Activated B cell treated with CpG ODN at 0.5 μM for 24 hours (primary cell): Measurements from ENCODE around the gene USP37. TPM values are rescaled to one million over a fixed set of nuclear protein-coding genes. Genes with fewer than 3 reads are reported as not detected.

ENCODE experiments used
- ATAC-seq: fragments of 200-7000 bp; cut with Tn5 transposase; one replicate; pipeline ENCODE4 v1.10.0; 2021; ENCODE audit warnings: low read depth, mild to moderate bottlenecking, moderate library complexity
- CTCF ChIA-PET: fragments of 350-600 bp; sonication (Branson Sonifier 250); formaldehyde crosslinking; loops from one replicate; lab custom pipeline; 2021; ENCODE audit warnings: antibody characterized with exemption; lab: Charles Lee
- POLR2A ChIA-PET: fragments of 350-600 bp; sonication (Branson Sonifier 250); formaldehyde crosslinking; loops from one replicate; lab custom pipeline; 2021; ENCODE audit warnings: antibody characterized with exemption; lab: Charles Lee
- DNase-seq: peaks from one replicate; pipeline ENCODE4 v3.0.0; 2022
- H3K27ac Mint-ChIP-seq: one replicate; pipeline ENCODE4 v1.8.0; 2020; ENCODE audit warnings: mixed read lengths
- H3K27me3 Mint-ChIP-seq: one replicate; pipeline ENCODE4 v1.8.0; 2021; ENCODE audit warnings: mixed read lengths
- H3K36me3 Mint-ChIP-seq: one replicate; pipeline ENCODE4 v1.8.0; 2021; ENCODE audit warnings: low read depth, mixed read lengths
- H3K4me1 Mint-ChIP-seq: one replicate; pipeline ENCODE4 v1.8.0; 2021; ENCODE audit warnings: mixed read lengths
- H3K4me3 Mint-ChIP-seq: one replicate; pipeline ENCODE4 v1.8.0; 2020; ENCODE audit warnings: mild to moderate bottlenecking, mixed read lengths
- H3K9me3 Mint-ChIP-seq: one replicate; pipeline ENCODE4 v1.8.0; 2020; ENCODE audit warnings: mixed read lengths
- intact Hi-C: fragments of 100-400 bp; cut with micrococcal nuclease; formaldehyde crosslinking; loops from one replicate; pipeline ENCODE4 v1.15.1; 2024
- total RNA-seq: library from RNA; stranded (reverse); gene quantifications from 2 replicates; pipeline ENCODE4 v1.2.3, GENCODE V29; 2022
- TF ChIP-seq, protein P1 (sequence below): fragments of 200-600 bp; IDR thresholded peaks from one replicate; pipeline ENCODE4 v1.8.0; 2022; ENCODE audit warnings: antibody characterized with exemption, mild to moderate bottlenecking

The USP37 gene
- total RNA-seq, 1 donor from 2014 or later, result 23.1 TPM

DNA sequence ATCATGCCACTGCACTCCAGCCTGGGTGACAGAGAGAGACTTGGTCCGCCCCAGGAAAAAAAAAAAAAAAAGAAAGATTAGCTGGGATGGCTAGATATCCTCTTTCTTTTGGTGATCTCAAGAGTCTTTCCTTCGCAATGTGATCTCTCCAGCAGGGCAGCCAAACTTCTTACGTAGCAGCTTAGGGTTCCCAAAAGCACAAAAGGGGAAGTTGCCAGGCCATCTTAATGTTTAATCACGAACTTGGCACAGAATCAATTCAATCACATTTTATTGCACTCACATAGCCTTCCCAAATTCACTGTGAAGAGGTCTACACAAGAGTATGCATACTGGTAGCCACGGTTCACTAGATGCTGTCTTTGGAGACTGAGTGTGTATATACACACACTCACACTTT, 96.2 kb downstream of the USP37 start:
- Mint-ChIP-seq H3K27ac (peak overlapping the region; percentile 89), H3K4me1 (peaks cover 36% of the 10 kb centered on the region), H3K27me3 (no peaks in the 10 kb centered on the region), H3K36me3 (peaks cover 37% of the 10 kb centered on the region), H3K4me3 (no peak overlapping the region), H3K9me3 (no peaks in the 10 kb centered on the region)
- CTCF ChIA-PET, result interaction anchor here (0.6 kb wide), 1 partner anchor 64 kb away, joined by 4 read pairs; no protein-coding TSS in a partner anchor
- ATAC-seq, result peak; percentile 10
- intact Hi-C loops, result loop anchor here (10.0 kb wide), 1 partner anchor 93 kb away; the partner anchor contains the start of genes CNOT9 and USP37
- POLR2A ChIA-PET, result interaction anchor here (1.6 kb wide), 1 partner anchor 14 kb away, joined by 3 read pairs; no protein-coding TSS in a partner anchor
- DNase-seq, result no peak
- TF ChIP-seq, protein P1, sequence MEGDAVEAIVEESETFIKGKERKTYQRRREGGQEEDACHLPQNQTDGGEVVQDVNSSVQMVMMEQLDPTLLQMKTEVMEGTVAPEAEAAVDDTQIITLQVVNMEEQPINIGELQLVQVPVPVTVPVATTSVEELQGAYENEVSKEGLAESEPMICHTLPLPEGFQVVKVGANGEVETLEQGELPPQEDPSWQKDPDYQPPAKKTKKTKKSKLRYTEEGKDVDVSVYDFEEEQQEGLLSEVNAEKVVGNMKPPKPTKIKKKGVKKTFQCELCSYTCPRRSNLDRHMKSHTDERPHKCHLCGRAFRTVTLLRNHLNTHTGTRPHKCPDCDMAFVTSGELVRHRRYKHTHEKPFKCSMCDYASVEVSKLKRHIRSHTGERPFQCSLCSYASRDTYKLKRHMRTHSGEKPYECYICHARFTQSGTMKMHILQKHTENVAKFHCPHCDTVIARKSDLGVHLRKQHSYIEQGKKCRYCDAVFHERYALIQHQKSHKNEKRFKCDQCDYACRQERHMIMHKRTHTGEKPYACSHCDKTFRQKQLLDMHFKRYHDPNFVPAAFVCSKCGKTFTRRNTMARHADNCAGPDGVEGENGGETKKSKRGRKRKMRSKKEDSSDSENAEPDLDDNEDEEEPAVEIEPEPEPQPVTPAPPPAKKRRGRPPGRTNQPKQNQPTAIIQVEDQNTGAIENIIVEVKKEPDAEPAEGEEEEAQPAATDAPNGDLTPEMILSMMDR, result no peak

- Mint-ChIP-seq H3K36me3 (peaks cover 33% of the 10 kb centered on the region), H3K27ac (peak overlapping the region; percentile 89), H3K4me1 (peaks cover 33% of the 10 kb centered on the region), H3K9me3 (no peaks in the 10 kb centered on the region), H3K4me3 (no peak overlapping the region), H3K27me3 (no peaks in the 10 kb centered on the region)
- TF ChIP-seq, protein P1, result no peak
- DNase-seq (no peak), ATAC-seq (peak; percentile 62)
- CTCF ChIA-PET, result interaction anchor here (0.5 kb wide), 1 partner anchor 14 kb away, joined by 3 read pairs; no protein-coding TSS in a partner anchor
- intact Hi-C loops, result loop anchor here (10.0 kb wide), 1 partner anchor 94 kb away; the partner anchor contains the start of genes CNOT9 and USP37
- POLR2A ChIA-PET, result interaction anchor here (1.1 to 1.6 kb wide), 3 partner anchors 9 to 201 kb away, joined by 3 read pairs; partner anchors contain the start of genes AAMP and PNKD
Measured at GRCh38 chr2:218471036-218471435, 97.1 kb downstream of the USP37 start.

- Mint-ChIP-seq H3K4me1 (peaks cover 33% of the 10 kb centered on the region), H3K27ac (peak overlapping the region; percentile 89), H3K27me3 (no peaks in the 10 kb centered on the region), H3K4me3 (peak overlapping the region; percentile 13), H3K9me3 (no peaks in the 10 kb centered on the region), H3K36me3 (peaks cover 37% of the 10 kb centered on the region)
- intact Hi-C loops, result loop anchor here (10.0 kb wide), 1 partner anchor 94 kb away; the partner anchor contains the start of genes CNOT9 and USP37
- ChIA-PET POLR2A (interaction anchor here (1.1 to 1.6 kb wide), 3 partner anchors 10 to 200 kb away, joined by 3 read pairs; partner anchors contain the start of genes AAMP and PNKD), CTCF (no interaction called here)
- no peak for DNase-seq
- TF ChIP-seq, protein P1, result no peak
- ATAC-seq, result peak; percentile 40
Measured at GRCh38 chr2:218470448-218470847, 97.7 kb downstream of the USP37 start.

DNA sequence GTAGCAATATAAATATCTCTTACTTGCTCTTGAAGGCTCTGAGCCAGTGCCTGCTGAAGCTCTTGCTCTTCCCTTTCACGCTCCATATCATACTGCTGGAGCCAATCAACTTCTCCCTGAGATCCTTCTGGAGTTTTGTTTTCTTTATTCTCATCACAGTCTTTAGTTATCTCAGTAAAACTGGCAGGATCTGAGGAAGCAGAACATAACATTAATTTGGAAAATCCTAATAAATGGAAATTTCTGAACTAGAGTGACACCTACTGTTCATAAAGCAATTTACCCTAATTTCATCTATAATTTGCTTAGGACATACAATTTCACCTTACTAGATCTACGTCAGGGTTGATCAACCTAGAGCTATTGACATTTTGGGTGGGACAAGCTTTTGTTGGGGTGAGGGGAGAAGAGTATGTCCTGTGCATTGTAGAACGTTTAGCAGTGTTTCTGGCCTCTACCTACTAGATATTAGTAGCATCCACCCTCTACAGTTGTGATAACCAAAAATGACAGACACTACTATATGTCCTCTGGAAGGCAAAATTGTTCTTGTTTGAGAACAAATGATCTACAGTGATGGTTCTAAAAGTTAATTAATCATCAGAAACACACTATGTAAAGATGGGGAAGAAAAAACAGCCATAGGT, 102.0 kb downstream of the USP37 start:
- intact Hi-C loops, result loop anchor here (1.0 kb wide), 3 partner anchors 60 to 194 kb away; no protein-coding TSS in a partner anchor
- Mint-ChIP-seq H3K9me3 (no peaks in the 10 kb centered on the region), H3K27ac (peak overlapping the region; percentile 8), H3K4me3 (no peak overlapping the region), H3K27me3 (no peaks in the 10 kb centered on the region), H3K4me1 (peaks cover 17% of the 10 kb centered on the region), H3K36me3 (peaks cover 37% of the 10 kb centered on the region)
- ATAC-seq, result no peak
- TF ChIP-seq, protein P1, result no peak
- ChIA-PET POLR2A (interaction anchor here (1.0 kb wide), 1 partner anchor 70 kb away, joined by 3 read pairs; no protein-coding TSS in a partner anchor), CTCF (interaction anchor here (0.9 to 1.7 kb wide), 6 partner anchors 14 to 69 kb away, joined by 3 to 8 read pairs (median 4); partner anchors contain the start of gene CTDSP1)
- no peak for DNase-seq

DNA sequence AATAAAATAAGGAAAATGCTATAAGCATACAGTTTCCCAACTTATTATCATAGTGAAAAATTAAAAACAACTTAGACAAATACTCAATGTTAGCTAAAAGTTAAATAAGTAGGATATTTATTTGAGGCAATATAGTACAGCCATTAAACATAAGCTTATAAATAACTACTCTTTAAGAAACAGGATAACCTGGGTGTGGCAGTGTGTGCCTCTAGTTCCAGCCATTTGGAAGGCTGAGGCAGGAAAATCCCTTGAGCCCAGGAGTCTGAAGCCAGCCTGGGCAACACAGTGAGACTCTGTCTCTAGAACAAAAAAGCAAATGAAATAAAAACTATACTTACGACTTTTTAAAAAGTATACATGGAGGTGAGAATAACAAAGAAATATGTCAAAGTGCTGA, 109.6 kb downstream of the USP37 start:
- CTCF ChIA-PET, result no interaction called here
- no peak overlapping the region for H3K27ac Mint-ChIP-seq
- H3K4me3 Mint-ChIP-seq, result no peak overlapping the region
- DNase-seq, result no peak
- TF ChIP-seq, protein P1, result no peak
- H3K4me1 Mint-ChIP-seq, result peaks cover 7% of the 10 kb centered on the region
- ATAC-seq, result no peak
- H3K36me3 Mint-ChIP-seq, result peaks cover 59% of the 10 kb centered on the region
- peaks cover 8% of the 10 kb centered on the region for H3K9me3 Mint-ChIP-seq
- intact Hi-C loops, result no loop called here
- POLR2A ChIA-PET, result interaction anchor here (0.8 to 1.2 kb wide), 2 partner anchors 13 to 43 kb away, joined by 3 read pairs; no protein-coding TSS in a partner anchor
- no peaks in the 10 kb centered on the region for H3K27me3 Mint-ChIP-seq
